IMR-90 (cell line): ENCODE measurements around the gene XDH. TPM values are rescaled to one million over a fixed set of nuclear protein-coding genes. Genes with fewer than 3 reads are reported as not detected.

Experiments
- ATAC-seq: fragments of 200-7000 bp; cut with Tn5 transposase; 2 replicates; pipeline ENCODE4 v1.9.1; 2020; ENCODE audit warnings: low read depth, mild to moderate bottlenecking, moderate library complexity
- BruUV-seq: library from RNA; stranded (reverse); fragments of 400-500 nt; replicated peaks from 2 replicates; lab custom pipeline; 2021; lab: Mats Ljungman, UMichigan
- CTCF ChIA-PET: fragments of 300-600 bp; formaldehyde crosslinking; extraction: SDS; loops from one replicate; lab custom pipeline; 2021; ENCODE audit warnings: antibody characterized with exemption; lab: Yijun Ruan, JAX
- POLR2A ChIA-PET: fragments of 300-600 bp; sonication (Branson Sonifier 250); formaldehyde crosslinking; loops from one replicate; lab custom pipeline; 2022; ENCODE audit warnings: antibody characterized with exemption; ENCODE audit not compliant: unreplicated experiment; lab: Charles Lee
- DNase-seq: peaks from one replicate; pipeline ENCODE4 v3.0.0; 2013
- H2AFZ ChIP-seq: replicated peaks from 2 replicates; pipeline ENCODE3; 2013; ENCODE audit warnings: low read length, mild to moderate bottlenecking; ENCODE audit not compliant: poor library complexity
- H2AK5ac ChIP-seq: 2 replicates; pipeline ENCODE4 v1.6.1; 2013; ENCODE audit warnings: low read depth, low read length, inconsistent platforms
- H2AK9ac ChIP-seq: replicated peaks from 2 replicates; pipeline ENCODE3; 2013; ENCODE audit warnings: mild to moderate bottlenecking, low read depth, low read length, moderate library complexity; ENCODE audit not compliant: poor library complexity
- H2BK120ac ChIP-seq: 2 replicates; pipeline ENCODE4 v1.6.1; 2013; ENCODE audit warnings: low read depth, low read length, inconsistent platforms
- H2BK15ac ChIP-seq: 3 replicates; pipeline ENCODE4 v1.6.1; 2013; ENCODE audit warnings: low read depth, low read length, inconsistent platforms
- H2BK20ac ChIP-seq: 2 replicates; pipeline ENCODE4 v1.6.1; 2013; ENCODE audit warnings: low read depth, mild to moderate bottlenecking, inconsistent platforms, low read length, moderate library complexity
- H2BK5ac ChIP-seq: 2 replicates; pipeline ENCODE4 v1.6.1; 2013; ENCODE audit warnings: mild to moderate bottlenecking, low read depth, low read length, inconsistent platforms; ENCODE audit not compliant: poor library complexity, severe bottlenecking
- H3K14ac ChIP-seq: replicated peaks from 2 replicates; pipeline ENCODE4 v1.6.1; 2013; ENCODE audit warnings: low read depth, low read length, inconsistent platforms
- H3K18ac ChIP-seq: 2 replicates; pipeline ENCODE4 v1.6.1; 2013; ENCODE audit warnings: low read depth, low read length, control low read depth
- H3K23ac ChIP-seq: 2 replicates; pipeline ENCODE4 v1.6.1; 2013; ENCODE audit warnings: low read depth, low read length, inconsistent platforms
- H3K27ac ChIP-seq: 2 replicates; pipeline ENCODE4 v1.5.1; 2013; ENCODE audit warnings: mild to moderate bottlenecking, control low read depth, low read length; ENCODE audit not compliant: insufficient read depth
- H3K27me3 ChIP-seq: 2 replicates; pipeline ENCODE4 v1.6.1; 2013; ENCODE audit warnings: low read length; ENCODE audit not compliant: control insufficient read depth, insufficient read depth
- H3K36me3 ChIP-seq: 2 replicates; pipeline ENCODE4 v1.6.1; 2013; ENCODE audit warnings: low read length, mixed read lengths; ENCODE audit not compliant: control insufficient read depth, insufficient read depth
- H3K4ac ChIP-seq: 2 replicates; pipeline ENCODE4 v1.6.1; 2013; ENCODE audit warnings: low read depth, low read length, inconsistent platforms
- H3K4me1 ChIP-seq: 2 replicates; pipeline ENCODE4 v1.6.1; 2013; ENCODE audit warnings: low read length, mixed read lengths; ENCODE audit not compliant: control insufficient read depth, insufficient read depth
- H3K4me2 ChIP-seq: 2 replicates; pipeline ENCODE4 v1.6.1; 2013; ENCODE audit warnings: low read depth, mild to moderate bottlenecking, control low read depth, low read length, moderate library complexity
- H3K4me3 ChIP-seq: 2 replicates; pipeline ENCODE4 v1.5.1; 2013; ENCODE audit warnings: low read depth, mild to moderate bottlenecking, control low read depth, low read length, moderate library complexity; ENCODE audit not compliant: insufficient read depth
- H3K56ac ChIP-seq: 2 replicates; pipeline ENCODE4 v1.6.1; 2013; ENCODE audit warnings: low read length, inconsistent platforms; ENCODE audit not compliant: insufficient read depth; ENCODE audit errors: extremely low read depth
- H3K79me1 ChIP-seq, 2 experiments: 2 replicates each; pipeline ENCODE4 v1.6.1; 2013; ENCODE audit warnings: low read length in 2 of 2, inconsistent platforms in 1 of 2, low read depth in 1 of 2
- H3K9ac ChIP-seq: 2 replicates; pipeline ENCODE4 v1.6.1; 2013; ENCODE audit warnings: low read depth, low read length, control low read depth
- H3K9me1 ChIP-seq: 2 replicates; pipeline ENCODE4 v1.6.1; 2013; ENCODE audit warnings: low read length, inconsistent platforms; ENCODE audit not compliant: insufficient read depth
- H3K9me3 ChIP-seq: 2 replicates; pipeline ENCODE4 v1.6.1; 2013; ENCODE audit warnings: low read length; ENCODE audit not compliant: control insufficient read depth, insufficient read depth
- H4K20me1 ChIP-seq: 2 replicates; pipeline ENCODE4 v1.6.1; 2013; ENCODE audit warnings: low read length, inconsistent platforms; ENCODE audit not compliant: insufficient read depth
- H4K5ac ChIP-seq: 2 replicates; pipeline ENCODE4 v1.6.1; 2013; ENCODE audit warnings: mild to moderate bottlenecking, low read depth, low read length, control low read depth
- H4K8ac ChIP-seq, 2 experiments: 2 replicates each; pipeline ENCODE4 v1.6.1; 2013; ENCODE audit warnings: low read depth in 2 of 2, low read length in 2 of 2, control low read depth in 1 of 2, inconsistent platforms in 1 of 2
- H4K91ac ChIP-seq: 2 replicates; pipeline ENCODE4 v1.6.1; 2013; ENCODE audit warnings: low read depth, low read length, inconsistent platforms; ENCODE audit not compliant: insufficient read depth
- BHLHE40 ChIP-seq: fragments of 150-350 bp; IDR thresholded peaks from 2 replicates; pipeline ENCODE4 v1.6.1; 2016; ENCODE audit warnings: mild to moderate bottlenecking, low read depth, low read length
- CEBPB ChIP-seq: IDR thresholded peaks from 2 replicates; pipeline ENCODE4 v1.6.1; 2012; ENCODE audit warnings: low read depth, low read length, improper control_type of control experiment
- CHD1 ChIP-seq: IDR thresholded peaks from 2 replicates; pipeline ENCODE4 v1.6.1; 2012; ENCODE audit warnings: low read depth, low read length, improper control_type of control experiment
- CTCF ChIP-seq: conservative IDR thresholded peaks from 2 replicates; pipeline ENCODE4 v1.5.1; 2012; ENCODE audit warnings: mild to moderate bottlenecking, low read depth, low read length, improper control_type of control experiment
- ELK1 ChIP-seq: fragments of 150-350 bp; IDR thresholded peaks from 2 replicates; pipeline ENCODE4 v1.6.1; 2016; ENCODE audit warnings: low read depth, mild to moderate bottlenecking, low read length, moderate library complexity, borderline replicate concordance
- FOS ChIP-seq: fragments of 150-350 bp; IDR thresholded peaks from 2 replicates; pipeline ENCODE4 v1.6.1; 2016; ENCODE audit warnings: low read depth, low read length
- MAFK ChIP-seq: IDR thresholded peaks from 2 replicates; pipeline ENCODE4 v1.6.1; 2012; ENCODE audit warnings: low read depth, low read length, improper control_type of control experiment
- MAZ ChIP-seq: IDR thresholded peaks from 2 replicates; pipeline ENCODE4 v1.6.1; 2012; ENCODE audit warnings: low read depth, mild to moderate bottlenecking, low read length, improper control_type of control experiment, moderate library complexity, borderline replicate concordance
- MXI1 ChIP-seq: IDR thresholded peaks from 2 replicates; pipeline ENCODE4 v1.6.1; 2012; ENCODE audit warnings: low read depth, mild to moderate bottlenecking, low read length, moderate library complexity, borderline replicate concordance
- NFE2L2 ChIP-seq: fragments of 150-350 bp; IDR thresholded peaks from 2 replicates; pipeline ENCODE4 v1.6.1; 2016; ENCODE audit warnings: low read depth, mild to moderate bottlenecking, low read length
- POLR2A ChIP-seq: IDR thresholded peaks from 2 replicates; pipeline ENCODE4 v1.6.1; 2012; ENCODE audit warnings: mild to moderate bottlenecking, low read depth, low read length
- RAD21 ChIP-seq: IDR thresholded peaks from 2 replicates; pipeline ENCODE4 v1.6.1; 2012; ENCODE audit warnings: low read length, improper control_type of control experiment
- RCOR1 ChIP-seq: IDR thresholded peaks from 2 replicates; pipeline ENCODE4 v1.6.1; 2012; ENCODE audit warnings: mild to moderate bottlenecking, low read length, improper control_type of control experiment; ENCODE audit not compliant: insufficient replicate concordance
- RFX5 ChIP-seq: IDR thresholded peaks from 2 replicates; pipeline ENCODE4 v1.8.0; 2012; ENCODE audit warnings: low read depth, mild to moderate bottlenecking, low read length, moderate library complexity
- SMC3 ChIP-seq: fragments of 150-350 bp; IDR thresholded peaks from 2 replicates; pipeline ENCODE4 v1.6.1; 2016; ENCODE audit warnings: low read depth, mild to moderate bottlenecking, antibody characterized with exemption, low read length, moderate library complexity
- USF2 ChIP-seq: fragments of 150-350 bp; IDR thresholded peaks from 2 replicates; pipeline ENCODE4 v1.6.1; 2017; ENCODE audit warnings: mild to moderate bottlenecking, antibody characterized with exemption, low read length, low read depth
- dilution Hi-C: fragments of 300-500 bp; cut with HindIII; formaldehyde crosslinking; loops from one replicate; pipeline ENCODE4 v1.14.3; 2018; ENCODE audit warnings: low sequenced_read_pairs; ENCODE audit not compliant: unreplicated experiment
- in situ Hi-C: fragments of 300-500 bp; cut with MboI; formaldehyde crosslinking; loops from 3 replicates; pipeline ENCODE4 v1.14.3; 2019; ENCODE audit warnings: low sequenced_read_pairs, inconsistent platforms, mixed read lengths
- intact Hi-C: fragments of 100-400 bp; cut with micrococcal nuclease; formaldehyde crosslinking; loops from 2 replicates; pipeline ENCODE4 v1.10.0; 2022
- polyA plus RNA-seq, 3 experiments: library from polyadenylated mRNA; depleted of rRNA; stranded (reverse); fragments of >200 nt; gene quantifications; 2 replicates each; pipeline ENCODE4 v1.2.3, GENCODE V29; 2012; ENCODE audit warnings: low replicate concordance in 1 of 3
- total RNA-seq: library from RNA; depleted of rRNA; stranded (reverse); fragments of >200 nt; gene quantifications from 2 replicates; pipeline ENCODE4 v1.2.3, GENCODE V29; 2012

Gene XDH
- total and polyA plus RNA-seq, 2 of the 4 experiments (the other 2 are of a cell fraction) = 0.46 to 1.1 TPM

- no peak for ATAC-seq
- in situ Hi-C loops (no loop called here), intact Hi-C loops (no loop called here)
These were observed 14.5 kb upstream of the XDH start for GRCh38 chr2:31429040-31429439.

More at GRCh38 chr2:31429040-31429439, 14.5 kb upstream of the XDH start:
- POLR2A ChIA-PET = no interaction called here
- no peak overlapping the region for H2BK120ac ChIP-seq
- no peaks in the 10 kb centered on the region for H3K79me1 ChIP-seq
- H2BK15ac ChIP-seq = no peak overlapping the region
- no peak for TF ChIP-seq RFX5
- no peak for TF ChIP-seq FOS
- TF ChIP-seq NFE2L2 = no peak
- no peak for TF ChIP-seq POLR2A
- TF ChIP-seq ELK1 = no peak
- no peak for TF ChIP-seq SMC3
- no peak for TF ChIP-seq CHD1
- TF ChIP-seq BHLHE40 = no peak
- TF ChIP-seq MAZ = no peak
- no peak for TF ChIP-seq CTCF
- no peak for TF ChIP-seq USF2
- TF ChIP-seq CEBPB = no peak
- TF ChIP-seq RAD21 = no peak
- TF ChIP-seq MAFK = no peak
- no peak for TF ChIP-seq RCOR1
- TF ChIP-seq MXI1 = no peak
- no peak overlapping the region for H4K5ac ChIP-seq
- no peak for DNase-seq
- H3K36me3 ChIP-seq = no peaks in the 10 kb centered on the region
- H2BK5ac ChIP-seq = no peak overlapping the region
- no peak overlapping the region for H4K91ac ChIP-seq
- no peak overlapping the region for H3K14ac ChIP-seq
- H2AK9ac ChIP-seq = no peak overlapping the region
- no peaks in the 10 kb centered on the region for H3K4me1 ChIP-seq
- no TSS peak for BruUV-seq
- no peak overlapping the region for H3K23ac ChIP-seq
- no peak overlapping the region for H2AK5ac ChIP-seq
- H3K9ac ChIP-seq = no peak overlapping the region
- H2BK20ac ChIP-seq = no peak overlapping the region
- H3K27ac ChIP-seq = no peak overlapping the region
- no peak overlapping the region for H3K4me2 ChIP-seq
- no peak overlapping the region for H3K18ac ChIP-seq
- no peaks in the 10 kb centered on the region for H3K9me3 ChIP-seq
- CTCF ChIA-PET = interaction anchor here (0.9 kb wide), 1 partner anchor 94 kb away, joined by 5 read pairs; no protein-coding TSS in a partner anchor
- no peaks in the 10 kb centered on the region for H3K9me1 ChIP-seq
- no peak overlapping the region for H4K8ac ChIP-seq
- dilution Hi-C loops = no loop called here
- no peak overlapping the region for H2AFZ ChIP-seq
- H3K56ac ChIP-seq = no peak overlapping the region
- H3K27me3 ChIP-seq = no peaks in the 10 kb centered on the region; the same call in 1 of the 2 replicates
- no peak overlapping the region for H3K4me3 ChIP-seq
- H4K20me1 ChIP-seq = no peaks in the 10 kb centered on the region
- no peak overlapping the region for H3K4ac ChIP-seq
